ENCODE measurements around the gene MMP11.

MMP11 gene

GRCh38 chr22:23793326-23793725 is 20.7 kb downstream of the MMP11 start:
- no peak overlapping the region for H3K27ac ChIP-seq (ENCODE audit: low read depth, low read length)
- H2BK5ac ChIP-seq (ENCODE audit: low read length): no peak overlapping the region
- H3K79me2 ChIP-seq (ENCODE audit: control insufficient read depth, insufficient read depth, low read length): peaks cover 33% of the 10 kb centered on the region
- peak; percentile 49 for DNase-seq
- no peak overlapping the region for H2AK5ac ChIP-seq (ENCODE audit: low read length)
- H3K18ac ChIP-seq (ENCODE audit: low read length): no peak overlapping the region
- H2BK120ac ChIP-seq (ENCODE audit: low read depth, low read length): no peak overlapping the region
- no peak overlapping the region for H3K4me3 ChIP-seq (ENCODE audit: low read length)
- H2BK15ac ChIP-seq (replicated peaks; ENCODE audit: low read depth): no peak overlapping the region
- no peaks in the 10 kb centered on the region for H3K27me3 ChIP-seq (ENCODE audit: insufficient read depth, low read length, poor library complexity)
- H4K5ac ChIP-seq (ENCODE audit: low read length): no peak overlapping the region
- WGBS (ENCODE audit: extremely low coverage, insufficient coverage, low lambda C conversion rate): no CpG with 5 or more reads among the region's 8 CpGs
- H3K23ac ChIP-seq (ENCODE audit: low read length): no peak overlapping the region
- no peak overlapping the region for H3K4ac ChIP-seq (ENCODE audit: low read depth, low read length)
- H3K4me1 ChIP-seq (ENCODE audit: control insufficient read depth, low read depth, low read length): peaks cover 1% of the 10 kb centered on the region
- peaks cover 15% of the 10 kb centered on the region for H3K36me3 ChIP-seq (ENCODE audit: control insufficient read depth, insufficient read depth, low read length)
- no peak overlapping the region for H3K56ac ChIP-seq (ENCODE audit: low read length)
- no peak overlapping the region for H4K8ac ChIP-seq (ENCODE audit: low read depth, low read length)
- H3K4me2 ChIP-seq (ENCODE audit: low read length): no peak overlapping the region
- peaks cover 22% of the 10 kb centered on the region for H3K79me1 ChIP-seq (ENCODE audit: low read length)
- H3K9ac ChIP-seq (ENCODE audit: low read length): no peak overlapping the region

- H3K36me3 ChIP-seq (ENCODE audit: control insufficient read depth, insufficient read depth, low read length): peaks cover 20% of the 10 kb centered on the region
- no CpG with 5 or more reads among the region's 5 CpGs for WGBS (ENCODE audit: extremely low coverage, insufficient coverage, low lambda C conversion rate)
Measured at GRCh38 chr22:23796461-23796860, 23.8 kb downstream of the MMP11 start.

DNA sequence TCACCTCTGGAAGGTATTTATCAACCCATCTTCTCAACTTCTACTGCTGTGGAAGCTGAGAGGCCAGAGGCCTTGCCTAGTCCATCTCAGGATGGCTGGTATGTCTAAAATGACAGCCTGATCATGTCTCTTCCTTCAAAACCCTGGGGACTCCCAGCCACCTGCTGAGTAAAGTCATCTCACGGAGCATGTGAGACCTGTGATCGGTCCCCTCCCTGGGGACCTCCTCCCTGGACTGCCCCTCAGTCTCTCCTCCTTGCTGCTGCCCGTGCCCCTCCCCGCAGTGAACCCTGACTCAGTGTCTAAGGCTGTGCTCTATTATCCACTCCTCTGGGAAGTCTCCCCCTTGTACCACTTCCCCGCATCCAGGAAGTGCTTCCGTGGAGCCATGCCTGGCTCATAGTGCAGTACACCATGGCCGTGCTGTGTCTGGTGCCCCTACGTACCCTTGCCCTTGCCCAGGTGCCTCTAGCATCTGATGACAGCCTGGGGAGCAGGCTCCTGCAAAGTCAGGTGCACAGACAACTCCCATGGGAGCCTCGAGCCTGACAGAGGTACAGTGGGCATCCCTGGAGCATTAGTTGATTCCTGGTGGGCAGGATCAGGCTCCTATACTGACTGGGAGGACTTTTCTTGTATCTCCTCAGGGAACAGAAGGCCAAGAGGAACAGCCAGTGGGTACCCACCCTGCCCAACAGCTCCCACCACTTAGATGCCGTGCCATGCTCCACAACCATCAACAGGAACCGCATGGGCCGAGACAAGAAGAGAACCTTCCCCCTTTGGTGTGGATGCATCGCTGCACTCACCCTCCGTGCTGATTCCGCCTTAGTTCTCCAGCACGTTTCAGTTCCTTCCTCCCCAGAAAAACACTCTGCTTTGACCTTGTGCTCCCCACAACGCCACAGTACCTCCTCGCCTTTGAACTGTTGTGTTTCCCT is 27.9 kb downstream of the MMP11 start:
- DNase-seq: no peak
- Histone ChIP-seq H2AK5ac (ENCODE audit: low read length) (no peak overlapping the region), H3K36me3 (ENCODE audit: control insufficient read depth, insufficient read depth, low read length) (peaks cover 22% of the 10 kb centered on the region)

More at GRCh38 chr22:23796461-23796860, 23.8 kb downstream of the MMP11 start:
- H4K5ac ChIP-seq (ENCODE audit: low read length): no peak overlapping the region
- no peak overlapping the region for H2AK5ac ChIP-seq (ENCODE audit: low read length)
- no peak overlapping the region for H3K18ac ChIP-seq (ENCODE audit: low read length)
- no peak overlapping the region for H3K4me2 ChIP-seq (ENCODE audit: low read length)
- no peak overlapping the region for H3K4me3 ChIP-seq (ENCODE audit: low read length)
- H3K4ac ChIP-seq (ENCODE audit: low read depth, low read length): no peak overlapping the region
- no peak overlapping the region for H2BK5ac ChIP-seq (ENCODE audit: low read length)
- no peak overlapping the region for H2BK120ac ChIP-seq (ENCODE audit: low read depth, low read length)
- DNase-seq: no peak
- H3K4me1 ChIP-seq (ENCODE audit: control insufficient read depth, low read depth, low read length): no peaks in the 10 kb centered on the region
- H3K23ac ChIP-seq (ENCODE audit: low read length): no peak overlapping the region
- H3K79me1 ChIP-seq (ENCODE audit: low read length): peaks cover 8% of the 10 kb centered on the region
- no peak overlapping the region for H3K9ac ChIP-seq (ENCODE audit: low read length)
- H4K8ac ChIP-seq (ENCODE audit: low read depth, low read length): no peak overlapping the region
- no peak overlapping the region for H3K56ac ChIP-seq (ENCODE audit: low read length)
- H3K79me2 ChIP-seq (ENCODE audit: control insufficient read depth, insufficient read depth, low read length): peaks cover 9% of the 10 kb centered on the region
- no peak overlapping the region for H3K27ac ChIP-seq (ENCODE audit: low read depth, low read length)
- H2BK15ac ChIP-seq (replicated peaks; ENCODE audit: low read depth): no peak overlapping the region
- no peaks in the 10 kb centered on the region for H3K27me3 ChIP-seq (ENCODE audit: insufficient read depth, low read length, poor library complexity)

DNA sequence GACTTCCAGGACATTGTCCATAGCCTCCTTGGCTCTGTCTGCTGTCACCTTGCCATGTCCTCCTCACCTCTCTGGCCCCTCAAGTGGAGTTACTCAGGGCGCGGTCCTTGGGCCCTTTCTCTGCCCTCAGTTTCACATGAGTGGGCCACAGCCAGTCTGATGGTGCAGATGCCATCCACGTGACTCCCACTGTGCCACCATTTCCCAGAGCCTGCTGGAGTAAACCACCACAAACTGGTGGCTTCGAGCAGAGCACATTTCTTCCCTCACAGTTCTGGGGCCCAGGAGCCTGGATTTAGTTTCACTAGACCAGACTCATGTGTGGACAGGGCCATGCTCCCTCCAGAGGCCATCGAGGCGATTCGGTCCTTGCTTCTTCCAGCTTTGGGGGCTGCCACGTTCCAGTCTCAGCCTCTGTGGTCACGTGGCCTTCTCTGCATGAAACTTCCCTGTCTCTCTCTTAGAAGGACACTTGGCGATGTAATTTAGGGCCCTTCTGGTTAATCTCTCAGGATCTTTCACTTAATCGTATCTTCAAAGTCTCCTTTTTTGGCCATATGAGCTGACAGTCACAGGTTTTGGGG is 28.7 kb downstream of the MMP11 start:
- Histone ChIP-seq H2BK120ac (ENCODE audit: low read depth, low read length) (no peak overlapping the region), H3K27ac (ENCODE audit: low read depth, low read length) (no peak overlapping the region), H4K5ac (ENCODE audit: low read length) (no peak overlapping the region), H3K79me2 (ENCODE audit: control insufficient read depth, insufficient read depth, low read length) (no peaks in the 10 kb centered on the region), H2BK15ac (replicated peaks; ENCODE audit: low read depth) (no peak overlapping the region), H2BK5ac (ENCODE audit: low read length) (no peak overlapping the region), H3K4me2 (ENCODE audit: low read length) (no peak overlapping the region), H2AK5ac (ENCODE audit: low read length) (no peak overlapping the region), H3K4ac (ENCODE audit: low read depth, low read length) (no peak overlapping the region), H3K18ac (ENCODE audit: low read length) (no peak overlapping the region), H3K36me3 (ENCODE audit: control insufficient read depth, insufficient read depth, low read length) (peaks cover 26% of the 10 kb centered on the region), H3K9ac (ENCODE audit: low read length) (no peak overlapping the region), H3K27me3 (ENCODE audit: insufficient read depth, low read length, poor library complexity) (no peaks in the 10 kb centered on the region), H3K56ac (ENCODE audit: low read length) (no peak overlapping the region), H3K4me1 (ENCODE audit: control insufficient read depth, low read depth, low read length) (no peaks in the 10 kb centered on the region), H3K23ac (ENCODE audit: low read length) (no peak overlapping the region), H3K79me1 (ENCODE audit: low read length) (no peaks in the 10 kb centered on the region), H3K4me3 (ENCODE audit: low read length) (no peak overlapping the region), H4K8ac (ENCODE audit: low read depth, low read length) (no peak overlapping the region)
- no peak for DNase-seq
- WGBS (ENCODE audit: extremely low coverage, insufficient coverage, low lambda C conversion rate): no CpG with 5 or more reads among the region's 11 CpGs

More for the DNA sequence above, 27.9 kb downstream of the MMP11 start:
- no CpG with 5 or more reads among the region's 18 CpGs for WGBS (ENCODE audit: extremely low coverage, insufficient coverage, low lambda C conversion rate)
- H2BK120ac ChIP-seq (ENCODE audit: low read depth, low read length): no peak overlapping the region
- no peak overlapping the region for H3K56ac ChIP-seq (ENCODE audit: low read length)
- H3K23ac ChIP-seq (ENCODE audit: low read length): no peak overlapping the region
- no peak overlapping the region for H4K5ac ChIP-seq (ENCODE audit: low read length)
- no peak overlapping the region for H3K18ac ChIP-seq (ENCODE audit: low read length)
- H3K4ac ChIP-seq (ENCODE audit: low read depth, low read length): no peak overlapping the region
- no peaks in the 10 kb centered on the region for H3K79me1 ChIP-seq (ENCODE audit: low read length)
- H3K27me3 ChIP-seq (ENCODE audit: insufficient read depth, low read length, poor library complexity): no peaks in the 10 kb centered on the region
- no peak overlapping the region for H3K4me3 ChIP-seq (ENCODE audit: low read length)
- no peaks in the 10 kb centered on the region for H3K4me1 ChIP-seq (ENCODE audit: control insufficient read depth, low read depth, low read length)
- no peak overlapping the region for H3K4me2 ChIP-seq (ENCODE audit: low read length)
- no peak overlapping the region for H2BK5ac ChIP-seq (ENCODE audit: low read length)
- H4K8ac ChIP-seq (ENCODE audit: low read depth, low read length): no peak overlapping the region
- no peak overlapping the region for H3K9ac ChIP-seq (ENCODE audit: low read length)
- H3K27ac ChIP-seq (ENCODE audit: low read depth, low read length): no peak overlapping the region
- no peaks in the 10 kb centered on the region for H3K79me2 ChIP-seq (ENCODE audit: control insufficient read depth, insufficient read depth, low read length)
- no peak overlapping the region for H2BK15ac ChIP-seq (replicated peaks; ENCODE audit: low read depth)

DNA sequence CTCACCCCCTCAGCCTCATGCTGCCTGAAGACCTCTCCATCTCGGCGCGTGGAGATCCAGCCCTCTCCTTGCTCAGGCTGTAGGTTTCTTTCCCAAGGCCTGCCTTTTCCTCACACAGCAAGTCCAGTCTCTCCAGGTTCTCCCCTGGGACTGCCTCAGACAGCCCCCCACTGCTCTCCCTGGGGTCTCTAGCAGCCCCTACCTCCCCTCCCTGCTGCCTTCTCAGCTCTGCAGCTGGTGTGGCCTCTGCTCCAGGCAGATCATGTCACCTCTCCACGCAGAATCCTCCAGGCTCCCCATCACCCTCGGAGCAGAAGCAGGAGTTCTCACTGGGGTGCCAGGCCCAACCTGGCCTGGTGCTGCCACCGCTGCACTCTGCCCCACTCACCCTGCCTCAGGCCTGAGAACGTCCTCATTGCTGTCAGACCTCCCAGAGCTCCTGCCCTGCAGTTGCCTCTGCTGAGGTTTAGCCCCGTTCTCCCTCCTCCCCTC is 29.3 kb downstream of the MMP11 start:
- no peak overlapping the region for H3K27ac ChIP-seq (ENCODE audit: low read depth, low read length)
- no peak overlapping the region for H2BK120ac ChIP-seq (ENCODE audit: low read depth, low read length)
- no peak for DNase-seq
- H3K79me2 ChIP-seq (ENCODE audit: control insufficient read depth, insufficient read depth, low read length): no peaks in the 10 kb centered on the region
- no peak overlapping the region for H3K56ac ChIP-seq (ENCODE audit: low read length)
- peaks cover 26% of the 10 kb centered on the region for H3K36me3 ChIP-seq (ENCODE audit: control insufficient read depth, insufficient read depth, low read length)
- H3K4me1 ChIP-seq (ENCODE audit: control insufficient read depth, low read depth, low read length): no peaks in the 10 kb centered on the region
- H2AK5ac ChIP-seq (ENCODE audit: low read length): no peak overlapping the region
- no peak overlapping the region for H2BK5ac ChIP-seq (ENCODE audit: low read length)
- H3K4me2 ChIP-seq (ENCODE audit: low read length): no peak overlapping the region
- no peak overlapping the region for H4K8ac ChIP-seq (ENCODE audit: low read depth, low read length)
- H4K5ac ChIP-seq (ENCODE audit: low read length): no peak overlapping the region
- no peak overlapping the region for H3K4me3 ChIP-seq (ENCODE audit: low read length)
- no peak overlapping the region for H2BK15ac ChIP-seq (replicated peaks; ENCODE audit: low read depth)
- H3K18ac ChIP-seq (ENCODE audit: low read length): no peak overlapping the region
- no peaks in the 10 kb centered on the region for H3K27me3 ChIP-seq (ENCODE audit: insufficient read depth, low read length, poor library complexity)
- no peak overlapping the region for H3K4ac ChIP-seq (ENCODE audit: low read depth, low read length)
- WGBS (ENCODE audit: extremely low coverage, insufficient coverage, low lambda C conversion rate): no CpG with 5 or more reads among the region's 8 CpGs
- no peaks in the 10 kb centered on the region for H3K79me1 ChIP-seq (ENCODE audit: low read length)
- no peak overlapping the region for H3K9ac ChIP-seq (ENCODE audit: low read length)
- H3K23ac ChIP-seq (ENCODE audit: low read length): no peak overlapping the region

Data from mesendoderm (in vitro differentiated cells).